GM18511 (cell line): ENCODE results near the gene CCDC116.

Experiments used
- ATAC-seq: cut with Tn5 transposase; IDR thresholded peaks from one replicate; pipeline ENCODE4 v1.9.1; 2021; ENCODE audit warnings: mild to moderate bottlenecking, moderate library complexity; ENCODE audit not compliant: unreplicated experiment

Gene CCDC116

GRCh38 chr22:21679383-21679782 lies 46.8 kb downstream of the CCDC116 start:
- ATAC-seq: no peak

DNA sequence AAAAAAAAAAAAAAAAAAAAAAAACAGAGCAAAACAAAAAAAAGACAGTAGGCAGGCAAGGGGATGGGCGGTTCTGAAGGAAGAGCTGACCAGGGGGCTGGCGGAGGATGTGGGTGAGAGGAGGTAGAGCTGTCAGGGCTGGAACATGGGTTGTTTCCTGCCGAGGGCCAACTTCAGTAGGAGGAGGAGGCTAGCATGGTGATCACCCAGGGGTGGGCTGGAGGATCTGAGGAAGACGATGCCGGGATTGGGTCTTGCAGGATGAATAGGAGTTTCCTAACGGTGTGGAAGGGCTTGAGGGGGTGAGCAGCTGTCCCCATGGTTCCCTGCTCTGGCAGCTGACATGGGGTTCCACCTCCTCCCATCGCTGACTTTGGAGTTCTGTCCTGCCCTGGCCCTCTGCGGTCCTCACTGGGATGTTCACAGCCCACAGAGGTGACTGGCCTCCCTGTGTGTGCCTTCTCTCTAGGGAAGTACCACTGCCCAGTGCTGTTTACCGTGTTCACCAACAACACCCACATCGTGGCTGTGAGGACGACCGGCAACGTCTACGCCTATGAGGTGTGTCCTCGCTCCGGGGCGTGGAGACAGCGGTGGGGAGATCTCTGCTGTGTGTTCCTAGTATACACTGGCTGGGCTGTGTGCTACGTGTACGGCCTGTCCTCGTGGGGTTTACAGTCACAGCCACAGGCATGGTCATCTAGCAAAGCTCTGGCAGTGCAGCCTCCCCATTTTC lies 48.4 kb downstream of the CCDC116 start:
- no peak for ATAC-seq

GRCh38 chr22:21681566-21682370 lies 49.2 kb downstream of the CCDC116 start:
- no peak for ATAC-seq

GRCh38 chr22:21682385-21683175 lies 50.0 kb downstream of the CCDC116 start:
- no peak for ATAC-seq

DNA sequence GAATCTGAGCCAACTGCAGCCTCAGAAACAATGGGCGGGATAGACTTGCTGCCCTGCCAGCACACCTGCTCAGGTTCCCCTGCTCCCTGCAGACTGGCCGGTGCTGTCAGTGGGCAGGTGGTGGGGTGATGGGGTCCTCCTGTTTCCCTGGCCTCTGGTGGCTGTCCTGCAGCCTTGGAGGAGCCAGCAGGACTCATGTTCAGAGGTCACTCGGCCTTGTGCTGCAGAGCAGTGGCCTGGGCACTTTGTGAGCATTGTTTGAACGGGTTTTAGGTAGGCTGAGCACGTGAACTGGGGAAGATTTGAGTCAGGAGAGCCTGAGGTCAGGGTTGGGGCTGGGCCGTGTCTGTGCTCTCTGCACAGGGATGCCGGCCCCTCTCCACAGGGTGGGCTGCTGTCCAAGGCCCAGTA lies 50.8 kb downstream of the CCDC116 start:
- no peak for ATAC-seq

- no peak for ATAC-seq
Measured at GRCh38 chr22:21684492-21685163, 52.1 kb downstream of the CCDC116 start.

GRCh38 chr22:21685164-21685513 lies 52.6 kb downstream of the CCDC116 start:
- no peak for ATAC-seq

DNA sequence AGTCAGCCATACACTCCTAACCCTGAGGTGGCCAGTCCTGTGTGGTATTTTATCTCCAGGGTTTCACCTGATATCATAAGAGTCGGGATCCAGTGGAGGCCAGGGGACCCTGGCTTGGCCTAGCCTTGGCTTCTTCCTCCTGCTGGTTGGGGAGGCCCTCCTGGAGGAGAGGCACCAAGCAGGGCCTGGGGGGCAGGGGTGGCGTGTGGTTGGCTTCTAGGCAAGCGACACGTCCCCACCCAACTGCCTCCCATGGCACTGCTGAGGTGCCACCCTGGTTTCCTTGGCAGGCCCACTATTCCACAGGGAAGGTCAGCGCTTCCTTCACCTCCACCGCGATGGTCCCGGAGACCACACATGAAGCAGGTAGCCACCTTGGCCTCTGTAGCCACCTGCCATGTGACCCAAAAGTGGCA lies 53.6 kb downstream of the CCDC116 start:
- ATAC-seq: no peak
